Measurements from ENCODE around the gene SFXN5.

The SFXN5 gene

DNA sequence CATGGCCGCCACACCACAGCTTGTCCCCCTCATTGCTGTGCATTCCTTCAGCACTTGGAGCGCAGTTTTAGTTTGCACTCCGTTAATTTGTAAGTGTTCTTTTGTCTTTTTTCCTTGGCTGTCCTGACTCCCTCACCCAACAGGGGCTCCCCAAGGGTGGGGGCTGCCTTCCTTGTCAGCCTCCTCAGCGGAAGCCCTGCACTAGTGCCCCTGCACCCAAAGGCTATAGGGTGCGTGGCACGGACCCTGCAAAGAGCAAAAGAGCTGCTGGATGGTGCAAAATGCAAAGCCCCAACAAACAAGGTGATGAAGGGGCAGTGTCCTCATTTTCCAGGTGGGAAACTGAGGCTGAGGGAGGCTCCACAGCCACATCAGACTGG lies 107.4 kb downstream of the SFXN5 start:
- H3K27me3 ChIP-seq (replicated peaks; ENCODE audit: control insufficient read depth, insufficient read depth, low read length) = no peaks in the 10 kb centered on the region
- H3K4me3 ChIP-seq (replicated peaks; ENCODE audit: low read depth, low read length) = no peak overlapping the region
- no peak for DNase-seq (ENCODE audit: extremely low read depth, insufficient read length)
- H3K36me3 ChIP-seq (ENCODE audit: control insufficient read depth, insufficient read depth, low read length) = no peaks in the 10 kb centered on the region; the same call in 1 of the 2 replicates
- TF ChIP-seq, protein P1, sequence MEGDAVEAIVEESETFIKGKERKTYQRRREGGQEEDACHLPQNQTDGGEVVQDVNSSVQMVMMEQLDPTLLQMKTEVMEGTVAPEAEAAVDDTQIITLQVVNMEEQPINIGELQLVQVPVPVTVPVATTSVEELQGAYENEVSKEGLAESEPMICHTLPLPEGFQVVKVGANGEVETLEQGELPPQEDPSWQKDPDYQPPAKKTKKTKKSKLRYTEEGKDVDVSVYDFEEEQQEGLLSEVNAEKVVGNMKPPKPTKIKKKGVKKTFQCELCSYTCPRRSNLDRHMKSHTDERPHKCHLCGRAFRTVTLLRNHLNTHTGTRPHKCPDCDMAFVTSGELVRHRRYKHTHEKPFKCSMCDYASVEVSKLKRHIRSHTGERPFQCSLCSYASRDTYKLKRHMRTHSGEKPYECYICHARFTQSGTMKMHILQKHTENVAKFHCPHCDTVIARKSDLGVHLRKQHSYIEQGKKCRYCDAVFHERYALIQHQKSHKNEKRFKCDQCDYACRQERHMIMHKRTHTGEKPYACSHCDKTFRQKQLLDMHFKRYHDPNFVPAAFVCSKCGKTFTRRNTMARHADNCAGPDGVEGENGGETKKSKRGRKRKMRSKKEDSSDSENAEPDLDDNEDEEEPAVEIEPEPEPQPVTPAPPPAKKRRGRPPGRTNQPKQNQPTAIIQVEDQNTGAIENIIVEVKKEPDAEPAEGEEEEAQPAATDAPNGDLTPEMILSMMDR (IDR thresholded peaks at IDR 0.05; ENCODE audit: insufficient read depth, low read length, poor library complexity, severe bottlenecking) = no peak

DNA sequence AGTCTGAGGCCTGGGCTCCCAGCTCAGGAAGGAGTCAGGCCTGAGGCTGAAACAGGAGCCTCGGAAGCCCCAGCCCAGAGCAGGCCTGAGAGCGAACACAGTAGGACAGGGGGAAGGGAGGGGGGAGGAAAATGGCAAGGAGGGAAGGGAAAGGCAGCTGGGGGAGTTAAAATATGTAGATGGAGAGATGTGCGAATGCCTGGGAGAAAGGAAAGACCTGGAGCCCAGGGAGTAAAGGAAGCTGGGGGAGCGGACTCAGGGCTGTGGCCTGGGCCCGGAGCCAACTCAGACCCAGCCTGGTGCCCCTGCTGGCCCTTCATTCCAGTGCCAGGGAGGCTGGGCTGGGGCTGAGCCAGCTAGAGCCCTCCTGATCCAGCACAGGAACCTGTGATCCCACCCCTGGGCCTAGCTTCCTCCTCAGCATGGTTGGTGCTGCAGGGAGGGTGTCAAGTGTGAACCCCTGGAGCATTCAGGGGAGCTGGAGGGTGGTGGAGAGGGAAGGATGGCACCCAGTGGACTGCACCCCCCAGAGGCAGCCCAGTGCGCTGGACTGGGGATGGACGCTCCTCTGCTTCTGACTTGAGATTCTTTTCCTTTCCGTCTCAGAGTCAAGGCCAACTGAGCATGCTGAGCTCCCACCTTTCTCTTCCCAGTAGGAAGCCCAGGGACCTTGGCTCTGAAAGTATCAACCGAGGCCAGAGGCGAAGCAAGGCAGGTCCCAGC lies 107.9 kb downstream of the SFXN5 start:
- DNase-seq (ENCODE audit: extremely low read depth, insufficient read length) = no peak
- H3K4me3 ChIP-seq (replicated peaks; ENCODE audit: low read depth, low read length) = no peak overlapping the region
- TF ChIP-seq, protein P1 (IDR thresholded peaks at IDR 0.05; ENCODE audit: insufficient read depth, low read length, poor library complexity, severe bottlenecking) = no peak
- no peaks in the 10 kb centered on the region for H3K27me3 ChIP-seq (replicated peaks; ENCODE audit: control insufficient read depth, insufficient read depth, low read length)
- no peaks in the 10 kb centered on the region; the same call in 1 of the 2 replicates for H3K36me3 ChIP-seq (ENCODE audit: control insufficient read depth, insufficient read depth, low read length)

DNA sequence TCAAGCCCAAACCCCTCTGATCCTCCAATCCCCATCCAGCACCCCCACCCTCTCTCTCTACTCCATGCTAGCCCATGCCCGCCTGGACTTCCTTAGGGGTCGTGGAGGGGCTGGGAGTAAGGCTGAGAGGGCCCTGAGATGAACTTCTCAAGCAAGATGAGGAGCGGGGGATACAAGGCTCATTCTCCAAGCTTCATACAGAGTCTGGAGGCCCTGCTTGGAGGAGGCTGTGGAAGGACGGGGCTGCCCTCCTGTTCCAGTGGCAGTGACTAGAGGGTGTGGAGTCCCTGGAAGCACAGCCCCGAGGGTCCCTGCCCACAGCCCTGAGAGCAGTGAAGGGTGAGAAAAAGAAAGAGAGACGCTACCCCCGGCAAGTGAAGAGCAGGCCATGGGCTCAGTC lies 108.6 kb downstream of the SFXN5 start:
- TF ChIP-seq, protein P1 (IDR thresholded peaks at IDR 0.05; ENCODE audit: insufficient read depth, low read length, poor library complexity, severe bottlenecking) = no peak

DNA sequence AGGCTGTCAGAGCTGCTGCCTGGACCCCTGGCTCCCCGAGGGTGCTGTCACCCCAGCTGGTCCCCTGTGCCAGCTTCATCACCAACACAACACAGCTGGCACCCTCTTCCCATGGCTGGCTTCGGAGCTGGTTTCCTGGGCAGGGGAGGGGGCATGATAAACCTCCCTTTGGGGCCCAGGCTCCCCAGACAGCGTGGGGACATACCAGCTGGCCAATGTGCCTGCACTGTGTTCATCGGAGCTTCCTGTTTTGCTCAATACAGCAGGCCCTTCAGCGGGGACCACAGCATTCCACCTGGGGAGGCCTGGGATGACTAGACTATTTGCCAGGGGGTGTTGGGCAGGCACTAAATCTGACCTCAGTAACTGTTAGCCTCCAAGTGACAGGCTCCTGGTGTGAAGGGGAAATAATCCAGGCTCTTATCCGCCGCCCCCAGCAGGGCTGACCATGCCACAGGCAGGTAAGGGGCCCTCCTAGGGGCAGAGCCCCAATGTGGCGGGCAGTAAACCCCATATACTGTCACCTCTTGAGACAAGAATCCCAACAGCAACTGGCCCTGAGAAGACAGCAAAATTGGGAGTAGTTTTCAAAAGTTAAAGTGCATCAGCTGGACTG lies 109.6 kb downstream of the SFXN5 start:
- TF ChIP-seq, protein P1 (IDR thresholded peaks at IDR 0.05; ENCODE audit: insufficient read depth, low read length, poor library complexity, severe bottlenecking) = no peak
- no peak overlapping the region for H3K4me3 ChIP-seq (replicated peaks; ENCODE audit: low read depth, low read length)
- DNase-seq (ENCODE audit: extremely low read depth, insufficient read length) = no peak
- no peaks in the 10 kb centered on the region for H3K27me3 ChIP-seq (replicated peaks; ENCODE audit: control insufficient read depth, insufficient read depth, low read length)
- H3K36me3 ChIP-seq (ENCODE audit: control insufficient read depth, insufficient read depth, low read length) = no peaks in the 10 kb centered on the region; the same call in 1 of the 2 replicates

More for the DNA sequence above, 108.6 kb downstream of the SFXN5 start:
- Histone ChIP-seq H3K36me3 (ENCODE audit: control insufficient read depth, insufficient read depth, low read length) (no peaks in the 10 kb centered on the region; the same call in 1 of the 2 replicates), H3K27me3 (replicated peaks; ENCODE audit: control insufficient read depth, insufficient read depth, low read length) (no peaks in the 10 kb centered on the region), H3K4me3 (replicated peaks; ENCODE audit: low read depth, low read length) (no peak overlapping the region)
- no peak for DNase-seq (ENCODE audit: extremely low read depth, insufficient read length)

DNA sequence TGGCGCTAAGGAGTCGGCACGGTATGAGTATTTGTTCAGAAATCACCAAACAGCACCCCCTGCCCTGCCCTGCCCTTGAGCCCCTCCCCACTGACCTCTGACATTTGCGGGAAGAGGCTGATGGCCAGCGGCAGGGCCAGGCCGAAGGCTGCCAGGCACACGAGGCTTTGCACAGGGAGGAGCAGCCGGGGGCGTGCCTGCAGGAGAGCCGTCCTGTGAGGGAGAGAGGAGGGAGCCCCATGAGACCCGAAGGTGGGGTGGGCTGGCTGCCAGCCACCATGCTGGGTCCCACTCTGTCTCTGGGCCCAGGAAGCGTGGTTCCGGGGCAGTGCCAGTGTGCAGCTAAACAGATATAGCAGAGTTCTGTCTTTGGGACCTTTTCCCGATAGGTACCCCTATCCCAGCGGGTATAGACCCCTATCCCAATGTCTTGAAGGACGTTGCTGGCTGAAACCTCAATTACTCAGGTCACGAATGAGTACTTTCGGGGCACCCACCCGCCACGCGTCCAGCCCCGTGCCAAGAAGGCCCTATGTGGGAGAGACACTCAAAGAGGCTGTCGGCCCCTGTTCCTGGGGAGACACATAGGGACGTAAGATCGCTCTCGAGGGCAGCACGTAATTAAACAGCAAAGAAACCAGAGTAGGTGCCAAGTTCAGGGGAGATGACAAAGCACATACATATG lies 110.3 kb downstream of the SFXN5 start:
- Histone ChIP-seq H3K36me3 (ENCODE audit: control insufficient read depth, insufficient read depth, low read length) (no peaks in the 10 kb centered on the region; the same call in 1 of the 2 replicates), H3K4me3 (replicated peaks; ENCODE audit: low read depth, low read length) (no peak overlapping the region), H3K27me3 (replicated peaks; ENCODE audit: control insufficient read depth, insufficient read depth, low read length) (no peaks in the 10 kb centered on the region)
- TF ChIP-seq, protein P1 (IDR thresholded peaks at IDR 0.05; ENCODE audit: insufficient read depth, low read length, poor library complexity, severe bottlenecking) = no peak
- DNase-seq (ENCODE audit: extremely low read depth, insufficient read length) = no peak

Measured in GM06990 (cell line).